ENCODE measurements around the gene ITPRIPL1. TPM values are rescaled to one million over a fixed set of nuclear protein-coding genes. Genes with fewer than 3 reads are reported as not detected.

Gene ITPRIPL1
- total RNA-seq, 2 experiments from 2014 or later: 8.1 to 13.5 TPM

DNA sequence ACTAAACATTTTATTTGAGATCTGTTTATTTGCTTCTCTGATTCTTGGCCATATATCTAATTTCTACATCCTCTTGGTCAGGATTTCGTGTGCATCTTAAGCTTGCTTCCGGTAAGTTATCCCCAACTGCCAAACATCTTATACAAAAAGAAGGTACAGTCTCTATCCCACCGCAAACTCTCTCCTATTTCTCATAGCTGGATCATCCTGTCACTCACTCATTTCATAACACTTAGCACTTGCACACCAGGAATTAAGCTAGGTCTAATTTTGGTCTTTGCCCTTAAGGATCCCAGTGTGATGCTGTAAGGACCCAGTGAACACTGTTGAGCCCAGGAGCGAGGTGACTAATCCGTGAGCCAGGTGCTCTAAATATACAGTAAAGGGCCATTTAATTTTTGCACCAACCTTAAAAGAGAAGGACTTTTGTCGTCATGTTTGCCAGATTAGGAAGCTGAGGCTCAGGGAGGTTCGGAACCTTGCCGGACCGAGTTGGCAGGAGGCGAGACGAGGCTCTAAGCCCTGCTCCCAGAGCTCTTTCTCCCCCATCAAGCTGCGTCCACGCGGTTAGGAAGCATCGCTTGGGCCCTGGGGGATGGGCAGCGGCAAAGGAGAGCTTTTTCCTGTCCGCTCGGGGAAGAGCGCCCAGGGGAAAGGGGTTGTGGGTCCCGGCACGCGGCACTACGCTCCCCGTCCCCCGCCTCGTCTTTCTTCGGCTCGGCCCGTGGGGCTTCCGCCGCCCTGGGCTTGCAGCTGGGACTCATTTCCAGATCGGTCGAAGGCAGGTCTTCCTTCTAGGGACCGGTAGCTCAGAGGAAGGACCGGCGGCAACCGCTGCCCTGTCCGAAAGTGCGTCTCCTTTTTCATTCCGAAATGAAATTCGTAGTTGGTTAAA, 4.1 kb upstream of the ITPRIPL1 start:
- H3K36me3 ChIP-seq (ENCODE audit: insufficient read depth, low read length): no peaks in the 10 kb centered on the region
- BruUV-seq (replicated peaks): no TSS peak
- H3K4me1 ChIP-seq (ENCODE audit: insufficient read depth, low read length, poor library complexity, severe bottlenecking): peaks cover 61% of the 10 kb centered on the region
- POLR2A ChIA-PET: interaction anchor here (1.0 to 4.7 kb wide), 6 partner anchors 10 to 31 kb away, joined by 3 to 39 read pairs (median 5); partner anchors contain the start of genes NCAPH and SNRNP200
- no peaks in the 10 kb centered on the region for H3K79me2 ChIP-seq (ENCODE audit: insufficient read depth, low read depth, low read length)
- H3K4me2 ChIP-seq (ENCODE audit: low read length): peak overlapping the region; percentile 77
- peak; percentile 66 for DNase-seq (ENCODE audit: low spot score)
- H3K27ac ChIP-seq (ENCODE audit: low read depth, low read length, poor library complexity, severe bottlenecking): peak overlapping the region; percentile 41
- H3K4me3 ChIP-seq (ENCODE audit: low read depth, low read length, poor library complexity, severe bottlenecking): peak overlapping the region; percentile 70
- H3K9me2 ChIP-seq (ENCODE audit: insufficient read depth, low read length): no peaks in the 10 kb centered on the region
- TF ChIP-seq EZH2phosphoT487 (IDR thresholded peaks at IDR 0.05; ENCODE audit: borderline replicate concordance, low read depth, low read length): no peak
- TF ChIP-seq, protein P1, sequence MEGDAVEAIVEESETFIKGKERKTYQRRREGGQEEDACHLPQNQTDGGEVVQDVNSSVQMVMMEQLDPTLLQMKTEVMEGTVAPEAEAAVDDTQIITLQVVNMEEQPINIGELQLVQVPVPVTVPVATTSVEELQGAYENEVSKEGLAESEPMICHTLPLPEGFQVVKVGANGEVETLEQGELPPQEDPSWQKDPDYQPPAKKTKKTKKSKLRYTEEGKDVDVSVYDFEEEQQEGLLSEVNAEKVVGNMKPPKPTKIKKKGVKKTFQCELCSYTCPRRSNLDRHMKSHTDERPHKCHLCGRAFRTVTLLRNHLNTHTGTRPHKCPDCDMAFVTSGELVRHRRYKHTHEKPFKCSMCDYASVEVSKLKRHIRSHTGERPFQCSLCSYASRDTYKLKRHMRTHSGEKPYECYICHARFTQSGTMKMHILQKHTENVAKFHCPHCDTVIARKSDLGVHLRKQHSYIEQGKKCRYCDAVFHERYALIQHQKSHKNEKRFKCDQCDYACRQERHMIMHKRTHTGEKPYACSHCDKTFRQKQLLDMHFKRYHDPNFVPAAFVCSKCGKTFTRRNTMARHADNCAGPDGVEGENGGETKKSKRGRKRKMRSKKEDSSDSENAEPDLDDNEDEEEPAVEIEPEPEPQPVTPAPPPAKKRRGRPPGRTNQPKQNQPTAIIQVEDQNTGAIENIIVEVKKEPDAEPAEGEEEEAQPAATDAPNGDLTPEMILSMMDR (conservative IDR thresholded peaks at IDR 0.05; ENCODE audit: low read length): no peak
- CTCF ChIA-PET (ENCODE audit: unreplicated experiment): no interaction called here
- no peaks in the 10 kb centered on the region for H3K9me3 ChIP-seq (ENCODE audit: low read length)
- H2AFZ ChIP-seq (ENCODE audit: low read length): peak overlapping the region; percentile 45; the same call in 1 of the 2 replicates
- intact Hi-C loops (cut with micrococcal nuclease; ENCODE audit: unreplicated experiment): loop anchor here (1.0 to 5.0 kb wide), 2 partner anchors 15 to 114 kb away; partner anchors contain the start of gene STARD7
- H4K20me1 ChIP-seq (ENCODE audit: insufficient read depth, low read length): no peaks in the 10 kb centered on the region

DNA sequence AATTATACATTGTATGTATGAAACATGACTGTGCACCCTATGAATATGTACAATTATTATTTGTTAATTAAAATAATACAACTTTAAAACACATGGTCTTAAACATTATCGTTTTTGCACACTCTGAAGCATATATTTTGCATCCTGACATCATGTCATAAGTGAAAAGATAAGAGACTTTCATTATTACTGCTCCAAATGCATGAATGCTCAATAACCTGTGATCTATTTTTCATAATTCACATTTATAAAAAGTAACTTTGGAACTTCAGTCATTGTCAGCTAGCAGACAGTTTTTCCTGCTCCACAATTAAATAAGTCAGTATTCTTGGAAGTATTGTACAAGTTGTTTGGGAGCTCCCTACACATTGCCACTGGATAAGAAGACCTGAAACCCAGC, 1.3 kb upstream of the ITPRIPL1 start:
- Histone ChIP-seq H3K9me3 (ENCODE audit: low read length) (no peaks in the 10 kb centered on the region), H3K9me2 (ENCODE audit: insufficient read depth, low read length) (no peaks in the 10 kb centered on the region), H3K4me1 (ENCODE audit: insufficient read depth, low read length, poor library complexity, severe bottlenecking) (peaks cover 54% of the 10 kb centered on the region), H3K27ac (ENCODE audit: low read depth, low read length, poor library complexity, severe bottlenecking) (no peak overlapping the region), H3K79me2 (ENCODE audit: insufficient read depth, low read depth, low read length) (no peaks in the 10 kb centered on the region), H3K36me3 (ENCODE audit: insufficient read depth, low read length) (peaks cover 20% of the 10 kb centered on the region), H3K4me2 (ENCODE audit: low read length) (0 out of 2 replicates have a peak overlapping the region, but pooled peaks have one; percentile 80), H3K4me3 (ENCODE audit: low read depth, low read length, poor library complexity, severe bottlenecking) (no peak overlapping the region), H2AFZ (ENCODE audit: low read length) (no peak overlapping the region), H4K20me1 (ENCODE audit: insufficient read depth, low read length) (0 out of 2 replicates have a peak, but pooled peaks cover 3% of the 10 kb centered on the region)
- no peak for TF ChIP-seq EZH2phosphoT487 (IDR thresholded peaks at IDR 0.05; ENCODE audit: borderline replicate concordance, low read depth, low read length)
- intact Hi-C loops (cut with micrococcal nuclease; ENCODE audit: unreplicated experiment): loop anchor here (5.0 kb wide), 1 partner anchor 117 kb away; the partner anchor contains the start of gene STARD7
- no TSS peak for BruUV-seq (replicated peaks)
- CTCF ChIA-PET (ENCODE audit: unreplicated experiment): interaction anchor here (0.5 kb wide), 1 partner anchor 35 kb away, joined by 3 read pairs; no protein-coding TSS in a partner anchor
- POLR2A ChIA-PET: interaction anchor here (0.6 to 0.8 kb wide), 2 partner anchors 9 to 32 kb away, joined by 3 to 10 read pairs; no protein-coding TSS in a partner anchor
- DNase-seq (ENCODE audit: low spot score): no peak

DNA sequence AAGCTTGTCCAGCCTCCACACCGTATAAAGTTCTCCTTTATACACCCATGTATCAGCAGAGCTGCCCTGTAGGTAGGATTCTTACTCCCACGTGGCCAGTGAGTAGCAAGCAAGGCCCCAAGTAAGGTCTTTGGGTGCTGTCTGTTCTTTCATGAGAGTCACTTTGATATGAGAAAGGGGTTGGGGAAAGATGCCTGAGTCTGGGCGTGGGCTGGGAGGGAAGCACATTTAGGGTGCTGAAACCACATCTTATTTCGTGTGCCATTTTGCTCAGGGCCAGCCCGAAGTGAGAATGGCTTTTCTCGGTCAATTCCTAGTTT, 436 bp upstream of the ITPRIPL1 start:
- TF ChIP-seq, protein P1 (conservative IDR thresholded peaks at IDR 0.05; ENCODE audit: low read length): no peak
- no peak for TF ChIP-seq EZH2phosphoT487 (IDR thresholded peaks at IDR 0.05; ENCODE audit: borderline replicate concordance, low read depth, low read length)
- intact Hi-C loops (cut with micrococcal nuclease; ENCODE audit: unreplicated experiment): loop anchor here (5.0 kb wide), 1 partner anchor 117 kb away; the partner anchor contains the start of gene STARD7
- H4K20me1 ChIP-seq (ENCODE audit: insufficient read depth, low read length): 0 out of 2 replicates have a peak, but pooled peaks cover 3% of the 10 kb centered on the region
- POLR2A ChIA-PET: interaction anchor here (0.6 kb wide), 1 partner anchor 31 kb away, joined by 10 read pairs; no protein-coding TSS in a partner anchor
- peak overlapping the region; percentile 71 for H3K4me3 ChIP-seq (ENCODE audit: low read depth, low read length, poor library complexity, severe bottlenecking)
- peak overlapping the region; percentile 73 for H2AFZ ChIP-seq (ENCODE audit: low read length)
- no TSS peak for BruUV-seq (replicated peaks)
- peaks cover 46% of the 10 kb centered on the region for H3K4me1 ChIP-seq (ENCODE audit: insufficient read depth, low read length, poor library complexity, severe bottlenecking)
- H3K4me2 ChIP-seq (ENCODE audit: low read length): peak overlapping the region; percentile 80
- H3K27ac ChIP-seq (ENCODE audit: low read depth, low read length, poor library complexity, severe bottlenecking): no peak overlapping the region
- H3K9me3 ChIP-seq (ENCODE audit: low read length): no peaks in the 10 kb centered on the region
- CTCF ChIA-PET (ENCODE audit: unreplicated experiment): interaction anchor here (0.6 kb wide), 2 partner anchors 9 to 138 kb away, joined by 3 read pairs; no protein-coding TSS in a partner anchor
- no peaks in the 10 kb centered on the region for H3K79me2 ChIP-seq (ENCODE audit: insufficient read depth, low read depth, low read length)
- no peaks in the 10 kb centered on the region for H3K9me2 ChIP-seq (ENCODE audit: insufficient read depth, low read length)
- no peak for DNase-seq (ENCODE audit: low spot score)
- H3K36me3 ChIP-seq (ENCODE audit: insufficient read depth, low read length): peaks cover 20% of the 10 kb centered on the region
